Brain pericyte (primary cell): Measurements from ENCODE around the gene ANAPC13.

Experiments used
- DNase-seq: peaks from one replicate; pipeline ENCODE4 v3.0.0-alpha.2; 2012; ENCODE audit warnings: low read depth, low spot score

Gene ANAPC13

DNA sequence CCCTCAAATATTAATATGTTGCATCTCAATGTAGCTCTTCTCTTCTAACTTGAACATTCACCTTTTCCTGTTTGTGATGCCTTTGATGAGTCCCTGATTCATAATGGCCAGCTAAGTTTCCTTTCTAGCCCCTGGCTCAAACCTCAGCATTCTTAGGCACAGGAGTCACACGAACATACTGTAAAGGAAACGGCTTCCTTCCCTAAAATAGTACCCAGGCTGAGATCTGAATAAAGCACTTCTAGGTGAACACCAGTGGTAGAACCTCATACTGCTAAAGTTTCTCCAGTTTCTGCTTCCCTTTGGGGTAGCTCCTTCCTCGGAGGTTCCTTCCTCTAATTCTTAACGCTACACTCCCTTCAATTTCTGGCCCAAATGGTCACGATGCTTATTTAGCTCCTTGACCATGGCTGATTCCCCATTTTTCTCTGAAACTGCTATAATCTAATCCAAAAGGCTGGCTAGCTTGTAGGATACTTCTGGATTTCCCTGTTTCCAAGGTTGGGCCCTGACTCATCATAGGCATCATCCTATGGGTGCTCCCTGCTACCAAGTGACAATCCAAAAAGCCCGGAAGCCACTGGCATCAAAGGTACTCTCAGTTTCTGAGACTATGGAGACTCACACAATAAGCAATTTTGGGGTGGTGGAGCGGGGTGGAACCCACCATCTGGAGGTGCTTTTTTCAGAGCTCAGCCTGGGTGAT is 2.4 kb downstream of the ANAPC13 start:
- DNase-seq: no peak

- no peak for DNase-seq
Measured at GRCh38 chr3:134482622-134483021, 3.2 kb downstream of the ANAPC13 start.

- DNase-seq: no peak
Measured at GRCh38 chr3:134481166-134481565, 4.6 kb downstream of the ANAPC13 start.

DNA sequence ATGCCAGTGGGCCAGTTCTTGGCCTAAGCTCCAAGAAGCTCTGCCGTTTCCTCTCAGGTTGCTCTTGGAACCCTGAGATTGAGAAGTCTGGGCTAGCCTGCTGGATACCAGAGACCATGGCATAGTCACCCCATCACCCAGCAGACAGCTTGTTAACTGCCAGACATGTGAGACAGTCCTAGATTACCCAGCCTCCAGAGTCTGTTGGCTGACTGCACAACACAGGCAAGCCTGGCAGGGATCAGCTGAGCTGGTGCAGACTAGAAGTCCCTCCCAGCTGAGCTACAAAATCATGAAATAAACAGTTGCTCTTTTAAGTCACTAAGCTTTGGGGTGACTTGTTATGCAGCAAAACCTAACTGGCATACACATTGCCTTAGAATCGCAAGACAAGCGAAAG is 5.2 kb downstream of the ANAPC13 start:
- no peak for DNase-seq

- no peak for DNase-seq
Measured at GRCh38 chr3:134477938-134478337, 7.8 kb downstream of the ANAPC13 start.

- no peak for DNase-seq
Measured at GRCh38 chr3:134477002-134477401, 8.8 kb downstream of the ANAPC13 start.

- no peak for DNase-seq
Measured at GRCh38 chr3:134476306-134476705, 9.5 kb downstream of the ANAPC13 start.

DNA sequence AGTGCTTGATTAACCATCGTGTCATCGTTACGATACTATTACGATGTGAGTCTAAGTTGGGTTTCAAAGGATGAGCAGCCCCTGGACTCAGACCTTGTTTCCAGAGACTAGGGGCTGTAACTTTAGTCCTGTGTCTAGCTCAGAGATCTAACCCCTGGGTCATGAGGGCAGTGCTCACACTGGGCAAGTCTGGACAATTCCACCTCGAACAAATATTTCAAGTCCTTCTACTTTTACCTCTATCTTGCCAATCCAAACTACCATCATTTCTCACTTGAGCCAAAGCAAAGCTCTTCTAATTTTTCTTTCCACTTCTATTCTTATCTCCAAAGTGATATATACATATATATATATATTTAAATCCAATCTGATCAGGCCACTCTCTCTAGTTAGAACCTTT is 10.8 kb downstream of the ANAPC13 start:
- no peak for DNase-seq

GRCh38 chr3:134473868-134474546 is 11.8 kb downstream of the ANAPC13 start:
- DNase-seq: no peak

GRCh38 chr3:134472831-134473230 is 13.0 kb downstream of the ANAPC13 start:
- no peak for DNase-seq

- no peak for DNase-seq
Measured at GRCh38 chr3:134471521-134472193, 14.1 kb downstream of the ANAPC13 start.

DNA sequence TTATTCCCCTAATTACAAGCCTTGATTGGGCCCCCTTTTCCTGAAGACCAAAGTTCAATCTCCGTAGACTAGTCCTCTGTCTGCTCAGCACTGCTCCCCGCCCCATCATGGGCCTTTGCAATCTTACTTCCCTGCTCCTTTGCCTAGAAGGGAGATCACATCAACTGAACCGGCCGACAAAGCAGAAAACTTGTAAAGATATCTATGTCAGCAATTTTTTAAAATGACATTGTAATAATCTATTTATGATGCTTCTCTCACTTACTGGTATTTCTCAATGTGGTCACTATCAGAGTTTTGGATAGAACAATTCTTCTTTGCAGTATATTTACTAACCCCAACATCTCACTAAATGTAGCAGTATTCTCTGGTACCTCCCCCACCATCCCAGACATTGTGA is 17.3 kb downstream of the ANAPC13 start:
- no peak for DNase-seq

GRCh38 chr3:134466331-134466730 is 19.5 kb downstream of the ANAPC13 start:
- no peak for DNase-seq

DNA sequence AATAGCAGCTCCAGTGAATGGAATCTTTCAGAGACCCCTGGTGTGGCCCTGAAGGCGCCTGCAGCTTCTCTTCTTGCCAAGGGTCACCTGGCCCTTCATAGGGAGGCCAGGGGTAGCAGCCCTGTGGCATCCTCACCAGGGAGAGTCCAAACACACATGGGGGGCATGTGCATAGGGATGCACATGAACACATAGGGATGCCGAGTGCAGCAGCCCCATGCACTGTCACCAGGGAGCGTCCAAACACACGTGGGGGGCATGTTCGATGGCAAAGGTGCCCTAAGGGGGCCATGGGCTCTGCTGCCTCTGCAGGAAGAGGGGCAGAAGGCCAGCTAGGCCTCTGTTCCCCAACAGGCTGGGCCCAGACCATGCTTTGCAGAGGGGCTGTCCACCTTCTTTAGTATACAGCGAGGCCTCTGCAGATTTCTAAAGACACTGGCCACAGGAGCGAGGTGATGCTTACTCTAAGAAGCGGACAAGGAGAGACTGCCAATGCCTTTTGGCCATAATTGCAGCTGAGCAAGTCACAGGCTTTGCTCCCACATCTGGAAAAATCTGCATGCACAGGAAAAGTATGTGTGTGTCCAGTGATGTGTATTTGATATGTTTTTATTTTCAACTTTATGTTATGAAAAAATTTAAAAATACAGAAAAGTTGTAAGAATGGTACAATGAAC is 21.0 kb downstream of the ANAPC13 start:
- DNase-seq: no peak

GRCh38 chr3:134464064-134464688 is 21.6 kb downstream of the ANAPC13 start:
- DNase-seq: peak; percentile 69

DNA sequence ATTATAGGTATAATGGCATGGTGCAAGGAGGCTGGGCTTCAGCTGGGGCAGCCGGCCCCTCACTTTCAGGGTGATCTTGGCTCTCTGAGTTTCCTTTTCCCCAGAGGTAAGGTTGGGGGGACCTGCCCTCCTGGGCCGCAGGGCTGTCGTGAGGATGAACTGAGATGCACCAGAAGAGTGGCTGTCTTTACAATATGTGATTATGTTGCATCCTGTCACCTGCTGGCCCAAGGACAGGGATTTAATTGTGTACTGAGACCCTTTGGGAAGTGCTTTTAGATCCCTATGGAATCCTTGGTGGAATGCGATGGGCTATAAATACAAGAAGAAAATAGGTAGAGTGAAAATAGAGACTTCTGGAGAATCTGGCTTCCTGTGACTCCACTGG is 22.1 kb downstream of the ANAPC13 start:
- no peak for DNase-seq

DNA sequence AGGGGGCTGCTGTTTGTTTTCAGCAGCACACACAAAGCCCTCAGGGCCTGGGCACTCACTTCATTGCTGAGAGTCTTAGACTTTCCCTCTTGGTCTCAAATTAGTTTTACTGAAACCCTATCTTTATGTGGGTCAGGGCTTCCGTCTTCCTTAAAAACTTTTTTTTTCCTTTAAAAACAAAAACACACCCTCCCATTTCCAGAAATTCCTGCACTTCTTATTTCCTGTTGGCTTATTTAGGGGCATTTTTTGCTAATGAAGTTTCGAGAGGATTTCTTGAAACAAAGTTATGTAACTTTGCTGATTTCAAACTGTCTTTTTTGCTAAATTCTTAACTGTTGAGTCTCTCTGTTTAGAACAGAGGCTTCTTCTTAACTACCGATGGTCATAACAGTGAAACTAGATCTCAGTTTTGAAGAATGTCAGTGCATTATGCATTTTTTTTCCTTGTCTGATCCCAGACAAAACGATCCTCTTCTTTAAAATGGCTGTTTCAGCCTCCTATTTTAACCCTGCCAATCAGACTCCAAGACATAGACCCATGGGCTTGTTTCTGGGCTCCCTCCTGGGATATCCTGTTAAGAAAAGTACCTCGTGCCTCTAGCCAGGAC is 23.3 kb downstream of the ANAPC13 start:
- DNase-seq: no peak

DNA sequence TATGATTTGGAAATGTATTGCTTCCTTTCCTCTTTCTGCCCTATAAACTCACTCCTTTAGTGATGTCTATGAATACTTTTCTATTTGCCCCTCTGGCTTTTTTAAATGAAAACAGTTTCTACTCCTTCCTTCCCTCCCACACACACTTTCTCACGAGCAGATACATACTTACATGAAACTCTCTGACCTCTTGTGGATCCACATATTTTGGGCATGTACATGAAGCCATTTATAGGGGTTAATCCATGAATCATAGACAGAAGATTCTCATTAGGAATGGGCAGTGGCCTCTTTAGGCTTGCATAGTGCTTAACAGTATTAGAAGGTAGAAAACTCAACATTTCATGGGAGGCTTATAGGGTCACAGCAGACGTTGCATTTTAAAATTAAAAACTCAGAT is 24.8 kb downstream of the ANAPC13 start:
- DNase-seq: no peak

DNA sequence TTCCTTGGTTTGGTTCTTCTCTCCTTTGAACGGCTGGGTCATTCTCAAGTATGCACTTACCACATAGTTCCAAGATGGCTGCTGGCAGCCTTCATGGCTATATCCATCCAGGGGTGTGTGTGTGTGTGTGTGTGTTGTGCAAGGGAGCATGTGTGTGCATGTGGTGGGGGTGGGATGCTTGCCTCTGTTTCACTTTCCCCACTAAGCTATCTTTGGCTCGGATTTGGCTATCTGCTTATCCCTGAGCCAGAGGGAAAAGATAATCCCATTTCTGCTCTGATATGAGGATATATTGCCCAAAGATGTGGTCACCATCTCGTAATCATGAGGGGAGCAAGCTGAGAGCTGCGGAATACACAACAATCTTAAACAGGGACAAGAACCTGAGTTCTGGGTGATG is 26.2 kb downstream of the ANAPC13 start:
- DNase-seq: no peak

DNA sequence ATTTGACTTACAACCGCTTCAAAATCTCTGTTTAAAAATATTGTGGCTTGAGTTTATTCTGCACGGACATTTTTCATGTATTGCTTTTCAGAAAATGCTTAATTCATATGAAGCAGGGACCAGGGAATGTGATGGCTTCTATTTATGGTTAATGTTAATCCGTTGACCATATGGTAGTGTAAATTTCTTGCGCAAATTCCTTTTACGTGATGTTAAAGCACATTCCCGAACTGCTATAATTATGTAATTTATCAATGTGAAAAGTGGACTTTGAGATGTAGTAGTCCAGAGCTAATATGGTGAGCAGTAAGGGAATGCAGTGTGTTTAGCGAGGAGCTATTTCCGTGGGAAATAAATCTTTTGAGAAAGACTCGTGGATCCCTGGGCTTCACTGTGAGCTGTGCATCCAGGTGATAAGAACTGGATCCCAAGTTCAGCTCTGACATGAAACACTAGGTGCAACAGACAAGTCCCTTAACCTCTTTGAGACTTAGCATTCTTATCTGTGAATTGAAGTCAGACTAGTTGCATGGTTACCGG is 27.3 kb downstream of the ANAPC13 start:
- DNase-seq: no peak

DNA sequence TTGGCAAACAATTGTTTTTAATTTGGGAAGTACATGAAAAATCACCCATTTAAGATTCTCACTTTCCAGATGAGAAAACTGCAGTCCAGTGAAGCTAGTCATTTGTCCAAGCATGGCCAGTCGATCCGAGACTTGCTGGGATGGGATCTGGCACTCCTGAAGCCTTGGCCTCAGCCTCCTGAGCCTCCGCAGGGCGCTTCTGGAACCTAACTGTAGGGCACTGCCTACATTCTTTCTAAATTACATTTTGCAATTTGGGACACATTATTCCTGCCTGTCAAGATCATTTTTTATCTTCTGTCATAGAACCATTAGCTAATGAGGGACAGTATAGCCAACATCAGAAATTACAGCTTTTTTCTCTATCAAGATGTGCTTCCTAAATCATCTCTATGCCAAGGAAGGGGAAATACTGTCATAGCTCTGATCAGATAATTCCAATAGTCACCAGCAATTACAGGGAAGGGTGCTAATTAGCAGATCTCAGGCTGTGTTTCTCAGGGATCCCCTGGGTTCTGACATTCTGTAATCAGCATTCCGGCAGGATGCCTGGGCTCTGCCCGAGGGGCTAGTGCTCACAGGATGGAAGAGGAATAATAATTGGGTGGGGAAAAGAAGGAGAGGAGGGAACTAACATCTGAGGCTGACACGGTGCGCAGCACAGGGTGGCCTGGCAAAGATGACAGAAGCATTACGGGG is 28.3 kb downstream of the ANAPC13 start:
- no peak for DNase-seq
